Measurements from ENCODE around the gene GABBR2. TPM values are rescaled to one million over a fixed set of nuclear protein-coding genes. Genes with fewer than 3 reads are reported as not detected.
A peak's percentile ranks its signal among the peaks of the same experiment; 100 is the strongest.
"Not testable (repeated sequence)": the region's sequence is repeated elsewhere in the genome, so short reads cannot be mapped to it uniquely, and the experiment has no call there.

Gene GABBR2
- polyA plus RNA-seq, 3 donors, result 1.3 to 4.7 (median 4.3) TPM

GRCh38 chr9:98516897-98517503, 191.7 kb downstream of the GABBR2 start:
- no peak for DNase-seq

GRCh38 chr9:98516205-98516896, 192.4 kb downstream of the GABBR2 start:
- DNase-seq, result no peak

GRCh38 chr9:98515506-98516204, 193.1 kb downstream of the GABBR2 start:
- no peak for DNase-seq

GRCh38 chr9:98514841-98515240, 193.9 kb downstream of the GABBR2 start:
- DNase-seq, result no peak

GRCh38 chr9:98508217-98508919, 200.4 kb downstream of the GABBR2 start:
- not testable (repeated sequence) for DNase-seq

GRCh38 chr9:98506422-98507054, 202.2 kb downstream of the GABBR2 start:
- DNase-seq, result no peak

- no peak for DNase-seq
These were observed 204.1 kb downstream of the GABBR2 start for GRCh38 chr9:98504298-98505282.

GRCh38 chr9:98503867-98504266, 204.9 kb downstream of the GABBR2 start:
- no peak for DNase-seq

GRCh38 chr9:98502976-98503325, 205.8 kb downstream of the GABBR2 start:
- DNase-seq, result peak; percentile 14

- DNase-seq, result no peak
These were observed 206.3 kb downstream of the GABBR2 start for GRCh38 chr9:98502311-98502975.

GRCh38 chr9:98501819-98502218, 206.9 kb downstream of the GABBR2 start:
- no peak for DNase-seq

GRCh38 chr9:98501259-98501658, 207.5 kb downstream of the GABBR2 start:
- DNase-seq, result not testable (repeated sequence)

GRCh38 chr9:98500337-98500919, 208.3 kb downstream of the GABBR2 start:
- no peak for DNase-seq

GRCh38 chr9:98495530-98495929, 213.2 kb downstream of the GABBR2 start:
- DNase-seq, result no peak

- no peak for DNase-seq
These were observed 213.9 kb downstream of the GABBR2 start for GRCh38 chr9:98494852-98495251.

- DNase-seq, result no peak
These were observed 216.9 kb downstream of the GABBR2 start for GRCh38 chr9:98491828-98492227.

GRCh38 chr9:98491231-98491651, 217.5 kb downstream of the GABBR2 start:
- no peak for DNase-seq

GRCh38 chr9:98488571-98489312, 220.0 kb downstream of the GABBR2 start:
- no peak for DNase-seq

- no peak for DNase-seq
These were observed 223.0 kb downstream of the GABBR2 start for GRCh38 chr9:98485706-98486105.
